Stimulated activated CD8-positive, alpha-beta memory T cell treated with anti-CD3 and anti-CD28 coated beads, Interleukin-4, amount 100 ng/mL, for 1 hour (primary cell): ENCODE measurements around the gene PECR.

Source experiments
- DNase-seq, 2 donors: peaks; one replicate each; pipeline ENCODE4 v3.0.0-alpha.2; 2020; ENCODE audit warnings: low read depth in 2 of 2, low spot score in 1 of 2

The PECR gene

GRCh38 chr2:216072473-216072872 is 9.1 kb downstream of the PECR start:
- DNase-seq: no peak

DNA sequence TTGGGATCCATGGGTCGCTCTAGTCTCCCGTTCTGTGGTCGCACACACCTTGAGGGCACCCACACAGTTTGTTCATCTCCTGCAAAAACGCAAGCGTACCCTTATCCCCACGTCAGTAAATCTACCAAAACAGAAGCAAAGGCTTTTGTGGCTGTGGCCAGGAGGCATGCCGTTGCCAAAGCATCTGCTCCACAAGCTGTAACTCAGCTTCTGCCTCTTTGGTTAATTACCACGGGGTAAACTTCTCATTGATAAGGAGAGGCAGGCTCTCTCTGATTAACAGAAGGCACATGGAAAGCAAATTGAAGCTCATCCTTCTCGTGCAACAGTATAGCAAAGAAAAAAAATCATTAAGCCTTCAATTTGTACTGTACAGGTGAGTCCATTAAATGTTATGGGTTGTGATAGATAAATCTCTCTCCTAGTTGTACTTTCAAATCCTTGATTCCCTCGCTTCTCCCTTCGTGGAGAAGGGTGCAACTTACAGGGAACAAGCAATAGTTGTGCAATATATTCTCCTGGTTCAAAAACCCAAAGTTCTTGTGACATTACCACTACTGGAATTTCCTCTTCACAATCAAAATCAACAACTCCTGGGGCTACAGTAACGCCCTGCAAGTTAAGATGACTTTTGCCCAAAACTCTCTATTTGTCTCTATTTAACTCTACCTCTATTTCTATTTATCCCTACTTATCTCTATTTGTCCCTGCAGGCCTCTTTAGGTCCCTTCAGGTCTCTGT is 10.3 kb downstream of the PECR start:
- no peak for DNase-seq

- no peak for DNase-seq
Observed at GRCh38 chr2:216070195-216070594, 11.4 kb downstream of the PECR start.

- no peak for DNase-seq
Observed at GRCh38 chr2:216069028-216069427, 12.6 kb downstream of the PECR start.

GRCh38 chr2:216066230-216066629 is 15.4 kb downstream of the PECR start:
- DNase-seq: no peak

GRCh38 chr2:216064665-216065064 is 16.9 kb downstream of the PECR start:
- no peak for DNase-seq

GRCh38 chr2:216064014-216064630 is 17.5 kb downstream of the PECR start:
- no peak for DNase-seq

GRCh38 chr2:216059233-216059834 is 22.3 kb downstream of the PECR start:
- no peak for DNase-seq

- DNase-seq: peak in 1 of 2 donors; percentile 25
Observed at GRCh38 chr2:216057688-216058193, 23.9 kb downstream of the PECR start.

GRCh38 chr2:216056739-216057138 is 24.9 kb downstream of the PECR start:
- no peak for DNase-seq

GRCh38 chr2:216055680-216056079 is 25.9 kb downstream of the PECR start:
- DNase-seq: no peak

- DNase-seq: no peak
Observed at GRCh38 chr2:216052420-216052819, 29.2 kb downstream of the PECR start.

DNA sequence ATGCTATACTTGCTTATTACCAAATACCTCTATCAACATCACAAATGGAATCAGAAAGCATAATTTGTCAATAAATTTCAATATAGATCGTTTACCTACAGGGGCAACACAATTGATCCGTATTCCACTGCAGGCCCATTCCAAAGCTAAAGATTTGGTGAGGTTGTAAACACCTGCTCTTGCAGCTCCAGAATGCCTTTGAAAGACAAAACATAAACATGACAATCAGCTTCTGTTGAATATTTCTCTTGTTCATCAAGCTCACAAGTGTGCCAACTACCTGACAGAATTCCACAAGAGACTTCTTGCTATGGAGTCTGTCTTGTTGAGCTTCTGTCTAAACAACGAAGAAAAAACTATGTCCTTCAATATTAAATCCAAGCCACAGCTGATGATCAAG is 30.3 kb downstream of the PECR start:
- no peak for DNase-seq

DNA sequence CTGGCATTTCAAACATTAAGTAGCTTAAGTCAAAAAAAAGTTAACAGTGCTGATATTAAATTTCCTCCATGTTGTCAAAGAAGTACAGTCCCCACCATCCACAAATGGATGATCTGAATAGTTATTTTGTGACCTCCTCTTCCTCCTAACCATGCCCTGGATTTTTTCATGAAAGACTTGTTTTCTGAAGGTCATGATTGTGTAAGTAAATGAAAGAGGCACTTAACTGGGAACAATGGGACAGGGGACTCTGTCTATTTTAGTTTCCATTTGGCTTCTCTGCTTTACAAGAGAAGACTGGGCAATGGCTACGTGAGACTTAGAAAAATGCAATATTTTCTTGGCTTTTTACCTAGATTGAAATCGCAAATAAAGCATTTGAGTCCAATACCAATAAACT is 32.2 kb downstream of the PECR start:
- DNase-seq: no peak

GRCh38 chr2:216047397-216047796 is 34.2 kb downstream of the PECR start:
- no peak for DNase-seq

DNA sequence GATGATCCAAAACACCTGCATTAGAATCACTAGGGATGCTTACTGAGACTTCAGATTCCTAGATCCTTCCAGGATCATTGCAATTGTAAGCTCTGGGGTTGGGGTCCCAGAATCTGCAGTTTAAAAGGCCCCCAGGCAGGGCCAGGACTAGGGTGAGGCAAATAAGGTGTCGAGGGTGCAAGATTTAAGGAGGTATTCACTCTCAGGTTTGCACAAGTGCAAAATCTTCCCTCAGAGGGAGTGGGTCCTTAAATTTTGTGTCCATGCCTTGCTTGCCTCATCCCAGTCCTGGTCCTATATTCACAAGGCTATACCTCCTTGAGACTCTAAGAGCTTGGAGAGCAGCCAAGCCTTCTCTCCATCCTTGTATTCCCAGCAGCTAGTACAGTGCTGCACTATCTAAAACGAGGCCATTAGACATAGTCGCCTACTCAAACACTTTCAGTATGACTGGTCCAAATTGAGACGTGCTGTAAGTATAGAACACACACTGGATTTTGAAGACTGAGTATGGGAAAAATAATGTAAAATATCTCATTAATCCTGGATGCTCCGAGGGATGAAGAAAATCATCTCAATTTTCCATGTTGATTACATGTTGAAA is 36.6 kb downstream of the PECR start:
- no peak for DNase-seq

GRCh38 chr2:216043949-216044348 is 37.7 kb downstream of the PECR start:
- DNase-seq: no peak

GRCh38 chr2:216041438-216041837 is 40.2 kb downstream of the PECR start:
- no peak for DNase-seq

- DNase-seq: no peak
Observed at GRCh38 chr2:216039918-216040317, 41.7 kb downstream of the PECR start.

DNA sequence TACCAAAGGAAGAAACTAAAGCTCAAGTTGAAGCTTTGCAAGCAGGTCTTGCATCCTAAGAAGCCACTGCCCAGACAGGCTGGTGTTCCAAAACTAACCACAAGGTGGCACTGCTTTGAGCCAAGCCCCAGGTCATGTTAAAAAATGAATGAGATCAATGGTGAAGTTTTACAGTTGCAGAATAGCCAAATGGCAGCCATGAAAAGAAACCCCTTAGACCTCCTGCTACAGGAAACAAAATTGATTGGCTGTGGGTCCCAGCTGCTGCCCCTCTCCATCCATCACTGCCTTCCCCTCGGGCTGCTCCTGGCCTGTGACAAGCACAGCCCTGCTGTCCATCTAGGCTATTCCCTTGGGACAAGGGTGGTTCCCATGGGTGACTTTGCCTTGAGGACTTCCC is 47.5 kb downstream of the PECR start:
- peak; percentile 53 to 68 for DNase-seq

GRCh38 chr2:216033403-216033802 is 48.2 kb downstream of the PECR start:
- no peak for DNase-seq
